Cardiac atrium fibroblast (primary cell): ENCODE results near the gene TTI1. TPM values are rescaled to one million over a fixed set of nuclear protein-coding genes. Genes with fewer than 3 reads are reported as not detected.

ENCODE experiments used
- total RNA-seq: library from RNA; depleted of rRNA; stranded (reverse); fragments of >200 nt; gene quantifications from 2 replicates; pipeline ENCODE4 v1.2.3, GENCODE V29; 2015

TTI1 gene
- 7.6 and 11.8 TPM in 2 replicates for total RNA-seq

DNA sequence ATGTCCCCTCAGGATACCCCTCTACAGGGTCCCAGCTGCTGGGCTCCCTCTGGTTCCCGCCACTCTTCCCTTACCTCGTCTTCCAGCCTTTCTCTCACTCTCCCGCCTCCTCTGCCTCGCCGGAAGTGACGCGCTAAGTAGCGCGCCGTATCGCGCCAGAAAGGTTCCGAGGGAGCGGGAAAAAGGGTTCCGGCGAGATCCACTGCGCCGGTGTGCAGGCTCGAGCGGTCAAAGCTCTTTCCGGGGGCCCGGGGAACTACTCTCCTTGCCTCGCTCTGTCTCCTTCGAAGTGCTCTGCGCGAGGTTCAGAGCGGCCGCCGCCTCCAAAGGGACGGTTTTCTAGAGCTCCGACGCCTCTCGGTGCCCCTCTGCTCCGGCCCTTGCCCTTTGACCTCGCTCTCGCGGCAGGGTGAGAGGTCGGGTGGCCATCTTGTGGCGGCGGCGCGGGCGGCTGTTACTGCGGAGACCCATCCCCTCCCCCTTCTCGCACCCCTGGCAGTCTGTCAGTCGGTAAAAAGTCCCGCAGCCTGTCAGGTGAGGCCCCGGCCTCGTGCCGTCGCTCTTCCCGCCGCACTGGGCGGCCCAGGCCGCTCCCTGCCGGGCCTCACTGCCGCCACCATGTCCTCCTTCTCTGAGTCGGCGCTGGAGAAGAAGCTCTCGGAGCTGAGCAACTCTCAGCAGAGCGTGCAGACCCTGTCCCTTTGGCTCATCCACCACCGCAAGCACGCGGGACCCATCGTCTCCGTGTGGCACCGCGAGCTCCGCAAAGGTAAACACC, at the start of gene TTI1, which contains the start of gene RPRD1B:
TTI1 (minus strand) TSS at position 127 of the 778 bp plus-strand sequence. CDS start 19,640 bp downstream, outside the sequence.
RPRD1B (plus strand) TSS at position 417 of the 778 bp plus-strand sequence; CDS start at position 619, 202 bp downstream.

Other genes with a start within 250 kb of the TTI1 start
- 1.8 and 3.2 TPM in 2 replicates for gene VSTM2L, start 130.3 kb downstream of the TTI1 start, total RNA-seq
- 22.9 and 27.7 TPM in 2 replicates for gene RPRD1B, start 290 bp upstream of the TTI1 start, total RNA-seq
- gene TGM2, start 131.8 kb upstream of the TTI1 start, total RNA-seq = 43.0 and 85.5 TPM in 2 replicates
- under 0.01 and 0.32 TPM in 2 replicates for gene KIAA1755, start 227.3 kb upstream of the TTI1 start, total RNA-seq